Urothelium cell line (cell line): ENCODE results near the gene GLIPR1L1.

Experiments
- DNase-seq: peaks from one replicate; pipeline ENCODE4 v3.0.0; 2011; ENCODE audit warnings: low spot score, mixed read lengths
- FAIRE-seq: peaks from 2 replicates; lab custom pipeline; 2011; peaks lifted over from hg19 to GRCh38; lab: Jason Lieb, UNC

Gene GLIPR1L1

GRCh38 chr12:75349946-75350345 is 15.5 kb downstream of the GLIPR1L1 start:
- DNase-seq = no peak
- FAIRE-seq = no peak

GRCh38 chr12:75350413-75350812 is 15.9 kb downstream of the GLIPR1L1 start:
- DNase-seq = no peak
- no peak for FAIRE-seq

- no peak for FAIRE-seq
- DNase-seq = no peak
These were observed 19.5 kb downstream of the GLIPR1L1 start for GRCh38 chr12:75354011-75354410.

- FAIRE-seq (no peak), DNase-seq (no peak)
These were observed 26.4 kb downstream of the GLIPR1L1 start for GRCh38 chr12:75360920-75361319.

- FAIRE-seq (no peak), DNase-seq (no peak)
These were observed 26.9 kb downstream of the GLIPR1L1 start for GRCh38 chr12:75361408-75361807.

GRCh38 chr12:75364919-75365318 is 30.4 kb downstream of the GLIPR1L1 start:
- no peak for DNase-seq
- FAIRE-seq = no peak

- FAIRE-seq = no peak
- no peak for DNase-seq
These were observed 32.2 kb downstream of the GLIPR1L1 start for GRCh38 chr12:75366629-75367028.

- DNase-seq = no peak
- no peak for FAIRE-seq
These were observed 40.5 kb downstream of the GLIPR1L1 start for GRCh38 chr12:75374971-75375370.

- FAIRE-seq = no peak
- DNase-seq = no peak
These were observed 43.9 kb downstream of the GLIPR1L1 start for GRCh38 chr12:75378354-75378753.

GRCh38 chr12:75389061-75389460 is 54.6 kb downstream of the GLIPR1L1 start:
- DNase-seq (no peak), FAIRE-seq (no peak)

GRCh38 chr12:75389706-75390105 is 55.2 kb downstream of the GLIPR1L1 start:
- FAIRE-seq (no peak), DNase-seq (no peak)

GRCh38 chr12:75390156-75390898 is 55.9 kb downstream of the GLIPR1L1 start:
- FAIRE-seq (no peak), DNase-seq (no peak)

GRCh38 chr12:75390899-75391538 is 56.5 kb downstream of the GLIPR1L1 start, which contains the start of gene GLIPR1L2:
GLIPR1L2 (plus strand) TSS chr12:75391089; CDS start chr12:75391117, 28 bp downstream.
- DNase-seq (peak; percentile 93), FAIRE-seq (no peak)

GRCh38 chr12:75404231-75404630 is 69.8 kb downstream of the GLIPR1L1 start:
- no peak for FAIRE-seq
- DNase-seq = no peak

GRCh38 chr12:75407683-75408082 is 73.2 kb downstream of the GLIPR1L1 start:
- no peak for FAIRE-seq
- no peak for DNase-seq

GRCh38 chr12:75409830-75410229 is 75.4 kb downstream of the GLIPR1L1 start:
- no peak for DNase-seq
- no peak for FAIRE-seq

- DNase-seq = no peak
- no peak for FAIRE-seq
These were observed 80.2 kb downstream of the GLIPR1L1 start for GRCh38 chr12:75414671-75415070.

- FAIRE-seq (no peak), DNase-seq (no peak)
These were observed 85.4 kb downstream of the GLIPR1L1 start for GRCh38 chr12:75419841-75420240.
